BE2C (cell line): ENCODE data around the gene TMEM182.

Source experiments
- DNase-seq: peaks from one replicate; pipeline ENCODE4 v3.0.0-alpha.2; 2020
- H3K27me3 ChIP-seq: fragments of 250-450 bp; sonication (Bioruptor Pico); 2 replicates; pipeline ENCODE4 v1.5.1; 2020; ENCODE audit warnings: mild to moderate bottlenecking
- H3K36me3 ChIP-seq: fragments of 250-450 bp; sonication (Bioruptor Pico); 2 replicates; pipeline ENCODE4 v1.5.1; 2020; ENCODE audit warnings: mild to moderate bottlenecking
- H3K4me1 ChIP-seq: fragments of 250-450 bp; sonication (Bioruptor Pico); 2 replicates; pipeline ENCODE4 v1.5.1; 2020
- H3K4me3 ChIP-seq: 2 replicates; pipeline ENCODE4 v1.5.1; 2011; ENCODE audit warnings: low read depth, low read length
- H3K9me3 ChIP-seq: fragments of 250-450 bp; sonication (Bioruptor Pico); 2 replicates; pipeline ENCODE4 v1.5.1; 2020
- TF ChIP-seq, protein P1 (sequence below): IDR thresholded peaks from 2 replicates; pipeline ENCODE4 v1.5.1; 2012; ENCODE audit warnings: mild to moderate bottlenecking, low read depth, low read length

The TMEM182 gene

GRCh38 chr2:102801098-102801718, 39.4 kb downstream of the TMEM182 start:
- TF ChIP-seq, protein P1, sequence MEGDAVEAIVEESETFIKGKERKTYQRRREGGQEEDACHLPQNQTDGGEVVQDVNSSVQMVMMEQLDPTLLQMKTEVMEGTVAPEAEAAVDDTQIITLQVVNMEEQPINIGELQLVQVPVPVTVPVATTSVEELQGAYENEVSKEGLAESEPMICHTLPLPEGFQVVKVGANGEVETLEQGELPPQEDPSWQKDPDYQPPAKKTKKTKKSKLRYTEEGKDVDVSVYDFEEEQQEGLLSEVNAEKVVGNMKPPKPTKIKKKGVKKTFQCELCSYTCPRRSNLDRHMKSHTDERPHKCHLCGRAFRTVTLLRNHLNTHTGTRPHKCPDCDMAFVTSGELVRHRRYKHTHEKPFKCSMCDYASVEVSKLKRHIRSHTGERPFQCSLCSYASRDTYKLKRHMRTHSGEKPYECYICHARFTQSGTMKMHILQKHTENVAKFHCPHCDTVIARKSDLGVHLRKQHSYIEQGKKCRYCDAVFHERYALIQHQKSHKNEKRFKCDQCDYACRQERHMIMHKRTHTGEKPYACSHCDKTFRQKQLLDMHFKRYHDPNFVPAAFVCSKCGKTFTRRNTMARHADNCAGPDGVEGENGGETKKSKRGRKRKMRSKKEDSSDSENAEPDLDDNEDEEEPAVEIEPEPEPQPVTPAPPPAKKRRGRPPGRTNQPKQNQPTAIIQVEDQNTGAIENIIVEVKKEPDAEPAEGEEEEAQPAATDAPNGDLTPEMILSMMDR: no peak
- H3K27me3 ChIP-seq: no peaks in the 10 kb centered on the region
- no peaks in the 10 kb centered on the region for H3K36me3 ChIP-seq
- no peaks in the 10 kb centered on the region for H3K4me1 ChIP-seq
- no peaks in the 10 kb centered on the region for H3K9me3 ChIP-seq
- DNase-seq: peak; percentile 47
- no peak overlapping the region for H3K4me3 ChIP-seq

DNA sequence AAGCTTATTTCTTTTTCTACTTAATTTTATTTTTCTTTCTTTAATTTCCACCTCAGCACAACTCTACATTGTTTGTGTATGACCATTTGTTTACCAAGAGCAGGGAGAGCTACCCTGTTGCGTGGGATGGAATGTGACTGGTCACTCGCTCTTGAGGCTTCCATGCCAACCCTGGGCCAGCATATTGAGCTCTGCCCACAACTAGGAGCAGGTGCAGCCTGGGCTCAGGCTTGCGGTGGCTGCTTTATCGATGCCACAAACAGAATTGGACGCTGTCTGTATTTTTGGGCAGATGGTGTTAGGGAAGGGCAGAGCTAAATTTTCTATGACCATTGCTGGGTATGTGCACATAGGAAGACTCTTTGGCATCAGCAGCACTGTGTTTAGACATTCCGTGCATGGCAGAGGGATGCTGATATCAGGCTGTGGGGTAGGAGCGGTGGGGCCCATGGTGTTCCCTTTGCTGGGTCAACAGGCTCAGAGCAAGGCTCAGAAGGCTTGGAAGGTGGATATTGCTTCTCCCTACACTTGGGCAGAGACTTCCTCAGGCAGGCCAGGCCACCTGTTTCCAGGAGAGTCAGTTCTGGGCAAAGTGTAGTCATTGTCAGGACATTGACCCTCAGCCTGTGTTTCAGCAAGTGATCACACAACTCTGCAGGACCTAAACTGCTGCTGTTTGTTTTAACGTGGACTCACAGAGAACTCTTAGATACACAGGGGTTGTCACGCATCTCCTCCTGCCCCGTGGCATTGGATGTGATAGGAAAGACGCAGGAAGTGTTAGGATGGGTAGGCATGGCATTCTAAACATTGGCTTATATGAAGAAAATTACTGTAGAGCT, 40.2 kb downstream of the TMEM182 start:
- Histone ChIP-seq H3K4me1 (no peaks in the 10 kb centered on the region), H3K4me3 (no peak overlapping the region), H3K27me3 (no peaks in the 10 kb centered on the region), H3K9me3 (no peaks in the 10 kb centered on the region), H3K36me3 (no peaks in the 10 kb centered on the region)
- DNase-seq: no peak
- TF ChIP-seq, protein P1: no peak

GRCh38 chr2:102803041-102803896, 41.4 kb downstream of the TMEM182 start:
- no peaks in the 10 kb centered on the region for H3K9me3 ChIP-seq
- no peaks in the 10 kb centered on the region for H3K36me3 ChIP-seq
- DNase-seq: no peak
- no peaks in the 10 kb centered on the region for H3K4me1 ChIP-seq
- TF ChIP-seq, protein P1: no peak
- H3K4me3 ChIP-seq: no peak overlapping the region
- H3K27me3 ChIP-seq: no peaks in the 10 kb centered on the region

GRCh38 chr2:102803897-102804217, 42.0 kb downstream of the TMEM182 start:
- TF ChIP-seq, protein P1: no peak
- no peak overlapping the region for H3K4me3 ChIP-seq
- H3K36me3 ChIP-seq: no peaks in the 10 kb centered on the region
- DNase-seq: no peak
- no peaks in the 10 kb centered on the region for H3K9me3 ChIP-seq
- no peaks in the 10 kb centered on the region for H3K4me1 ChIP-seq
- H3K27me3 ChIP-seq: no peaks in the 10 kb centered on the region

GRCh38 chr2:102806250-102806837, 44.5 kb downstream of the TMEM182 start:
- TF ChIP-seq, protein P1: peak; percentile 74
- Histone ChIP-seq H3K4me1 (no peaks in the 10 kb centered on the region), H3K4me3 (no peak overlapping the region), H3K36me3 (no peaks in the 10 kb centered on the region), H3K27me3 (no peaks in the 10 kb centered on the region), H3K9me3 (no peaks in the 10 kb centered on the region)
- peak; percentile 49 for DNase-seq
